HG03571 (cell line): ENCODE data around the gene TTC7B.

Experiments used
- ATAC-seq: cut with Tn5 transposase; IDR thresholded peaks from one replicate; pipeline ENCODE4 v1.9.1; 2021; ENCODE audit not compliant: unreplicated experiment

TTC7B gene

GRCh38 chr14:90651271-90651804 lies 164.9 kb downstream of the TTC7B start:
- no peak for ATAC-seq

- ATAC-seq, result no peak
Measured at GRCh38 chr14:90649557-90650135, 166.6 kb downstream of the TTC7B start.

GRCh38 chr14:90649083-90649482 lies 167.1 kb downstream of the TTC7B start:
- ATAC-seq, result no peak

- ATAC-seq, result no peak
Measured at GRCh38 chr14:90648421-90648820, 167.8 kb downstream of the TTC7B start.

DNA sequence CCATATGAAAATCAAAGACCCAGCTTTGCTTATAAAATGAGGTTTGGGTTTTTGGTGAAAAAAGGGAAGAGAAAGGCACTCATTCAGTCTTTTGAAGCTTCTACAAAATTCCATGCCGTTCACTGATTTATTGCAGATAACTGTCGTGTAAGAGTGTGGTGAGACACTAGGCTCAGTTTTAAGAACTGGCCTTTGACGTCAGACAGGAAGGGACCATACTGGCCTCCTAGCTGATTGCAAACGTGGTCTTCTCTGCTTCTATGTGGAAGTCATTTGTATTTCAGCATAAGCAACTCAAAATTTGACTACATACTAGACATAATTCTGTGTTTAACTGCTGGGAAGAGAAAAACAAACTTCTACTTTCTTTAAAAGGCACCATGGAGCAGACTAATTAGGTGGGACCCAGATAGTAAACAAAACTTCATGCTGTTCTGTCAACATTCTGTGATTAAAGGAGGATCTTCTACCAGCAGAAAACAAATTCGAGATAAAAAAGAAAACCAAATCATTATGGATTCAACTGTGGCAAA lies 168.7 kb downstream of the TTC7B start:
- ATAC-seq, result no peak

- ATAC-seq, result no peak
Measured at GRCh38 chr14:90645842-90646443, 170.3 kb downstream of the TTC7B start.

DNA sequence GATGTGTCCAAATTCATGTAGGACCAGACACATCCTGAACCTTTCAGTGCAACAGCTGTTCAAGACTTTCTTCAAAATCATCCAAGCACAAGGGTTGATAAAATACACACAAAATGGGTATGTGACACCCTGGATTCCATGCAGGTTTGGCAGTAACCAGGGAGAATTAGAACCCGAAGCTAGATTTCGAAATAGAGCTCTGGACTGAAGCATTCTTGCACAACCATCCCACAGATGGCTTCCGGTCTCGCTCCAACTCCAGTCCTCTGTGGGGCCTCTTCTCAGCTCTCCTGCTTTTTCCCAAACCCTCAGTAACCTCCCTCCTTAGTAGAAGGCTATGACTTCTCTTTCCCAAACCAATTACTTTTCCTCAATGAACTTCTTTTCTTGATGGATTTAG lies 171.3 kb downstream of the TTC7B start:
- no peak for ATAC-seq

DNA sequence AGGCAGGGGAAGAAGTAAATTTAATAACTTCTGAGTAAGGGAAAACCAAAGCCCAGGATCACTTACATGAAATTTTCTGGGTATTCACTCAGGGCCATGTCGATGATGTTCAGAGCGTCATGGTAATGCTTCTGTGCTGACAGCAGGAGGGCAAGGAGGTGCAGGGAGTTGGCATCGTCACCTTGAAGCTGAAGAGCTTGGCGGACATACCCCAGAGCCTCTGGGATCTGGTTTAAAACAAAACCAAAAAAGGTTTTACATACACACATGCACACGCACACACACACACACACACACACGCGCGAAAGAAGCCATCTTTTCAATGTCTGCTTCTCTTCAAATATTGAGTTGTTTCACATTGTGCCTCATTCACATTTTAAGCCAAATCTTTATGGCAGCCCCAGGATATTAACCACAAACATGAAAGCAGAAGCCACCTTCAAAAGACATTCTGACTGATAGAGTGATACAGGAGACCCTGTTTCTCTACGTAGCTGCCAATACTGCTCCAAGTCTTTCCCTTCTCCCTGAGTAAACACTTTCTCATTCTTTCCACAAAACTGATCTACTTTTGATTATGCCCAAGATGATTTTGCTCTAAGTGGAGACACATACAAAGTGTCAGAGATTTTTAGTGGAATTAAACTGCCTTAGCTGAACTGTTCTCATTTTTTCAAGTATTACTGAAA lies 172.1 kb downstream of the TTC7B start:
- no peak for ATAC-seq

DNA sequence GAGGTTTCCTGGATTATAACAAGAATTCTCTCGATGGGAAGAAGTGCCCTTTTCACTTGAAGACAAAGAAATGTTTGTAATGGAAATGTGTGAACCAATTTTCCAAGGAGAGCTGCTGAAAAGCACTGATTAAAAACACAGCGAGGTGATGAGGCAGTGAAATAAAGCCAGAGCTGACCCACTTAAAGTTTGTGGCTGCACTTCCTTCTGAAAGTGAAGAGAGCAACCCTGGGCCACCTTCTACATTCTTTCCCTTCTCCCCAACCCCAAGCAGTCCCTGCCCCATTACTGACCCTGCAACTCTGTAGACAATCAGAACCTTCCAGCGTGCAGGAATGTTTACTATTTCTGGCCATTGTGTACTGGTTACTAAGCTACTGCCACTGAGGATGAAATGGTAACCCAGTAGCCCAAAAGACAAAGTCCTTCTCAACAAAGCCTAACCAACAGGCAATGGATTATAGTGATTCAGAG lies 173.9 kb downstream of the TTC7B start:
- no peak for ATAC-seq

DNA sequence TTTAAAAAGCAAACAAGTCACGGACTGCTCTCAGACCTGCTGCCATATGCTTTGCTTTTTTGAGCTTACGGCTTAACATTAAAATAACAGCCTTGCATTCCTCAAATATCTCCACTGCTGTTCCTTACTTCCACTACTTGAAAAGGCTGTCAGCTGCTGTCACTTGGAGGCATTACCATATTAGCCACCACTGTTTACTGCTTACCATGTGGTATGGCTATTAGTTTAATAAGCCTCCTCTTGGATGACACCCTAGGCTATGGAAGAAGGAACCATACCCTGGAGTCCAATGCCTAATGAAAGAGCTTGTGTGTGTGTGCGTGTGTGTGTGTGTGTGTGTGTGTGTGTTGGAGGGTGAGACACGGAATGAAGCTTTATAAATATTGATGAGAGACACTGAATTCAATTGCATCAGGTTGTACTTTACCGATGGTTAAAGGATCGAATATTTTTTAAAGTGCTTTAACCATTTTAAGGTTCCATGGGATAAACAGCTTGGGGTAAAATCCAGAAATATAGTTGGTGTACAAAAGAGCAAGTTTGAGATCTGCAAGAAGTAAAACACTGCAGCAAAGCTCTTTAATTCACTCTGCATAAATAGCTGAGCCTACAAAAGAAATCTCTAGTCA lies 174.5 kb downstream of the TTC7B start:
- ATAC-seq, result no peak

- no peak for ATAC-seq
Measured at GRCh38 chr14:90641168-90641567, 175.1 kb downstream of the TTC7B start.

- ATAC-seq, result no peak
Measured at GRCh38 chr14:90639641-90640040, 176.6 kb downstream of the TTC7B start.

- no peak for ATAC-seq
Measured at GRCh38 chr14:90632871-90633270, 183.4 kb downstream of the TTC7B start.

DNA sequence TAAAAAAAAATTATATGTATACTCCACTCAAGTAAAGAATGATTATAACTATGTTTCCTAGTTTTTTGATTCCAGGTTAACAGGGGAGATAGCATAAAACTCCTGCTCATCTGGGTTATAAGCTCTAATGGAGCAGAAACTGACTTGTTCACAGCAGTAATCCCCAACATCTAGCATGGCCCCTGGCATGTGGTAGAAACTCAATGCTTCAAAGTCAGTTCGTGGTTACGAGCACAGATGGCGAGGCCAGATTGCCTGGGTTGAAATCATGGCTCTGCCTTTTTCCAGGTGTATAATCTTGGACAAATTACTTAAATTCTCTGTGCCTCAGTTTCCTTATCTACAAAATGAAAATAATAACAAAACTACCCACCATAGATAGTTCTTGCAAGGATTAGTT lies 183.8 kb downstream of the TTC7B start:
- no peak for ATAC-seq

- no peak for ATAC-seq
Measured at GRCh38 chr14:90630171-90630806, 185.9 kb downstream of the TTC7B start.

DNA sequence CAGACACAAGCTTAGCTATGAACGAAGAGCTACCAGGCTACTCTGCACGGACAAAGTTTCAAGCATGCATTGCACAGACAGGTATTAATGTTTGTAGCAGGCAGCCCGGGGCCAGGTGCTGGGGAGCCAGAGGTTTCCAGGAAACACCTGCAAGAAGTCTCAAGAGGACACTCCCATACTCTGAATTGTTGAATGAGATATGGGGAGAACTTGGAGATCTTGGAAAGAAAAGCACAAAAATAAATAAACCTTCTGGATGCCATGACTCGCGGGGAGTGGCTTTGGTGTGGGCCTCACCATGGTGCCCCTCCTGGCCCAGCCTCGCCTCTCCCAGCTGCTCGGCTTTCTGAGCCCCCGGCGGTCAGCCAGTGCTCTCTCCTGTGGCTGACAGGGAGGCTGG lies 186.8 kb downstream of the TTC7B start:
- no peak for ATAC-seq

- no peak for ATAC-seq
Measured at GRCh38 chr14:90628825-90629224, 187.4 kb downstream of the TTC7B start.

GRCh38 chr14:90627478-90627877 lies 188.8 kb downstream of the TTC7B start:
- no peak for ATAC-seq

GRCh38 chr14:90626550-90626949 lies 189.7 kb downstream of the TTC7B start:
- ATAC-seq, result no peak

GRCh38 chr14:90625445-90625844 lies 190.8 kb downstream of the TTC7B start:
- no peak for ATAC-seq
